ENCODE results near the gene MYH10.

MYH10 gene

GRCh38 chr17:8599351-8600011 is 31.0 kb downstream of the MYH10 start (continued):
- TF ChIP-seq TSHZ2 (CRISPR knock-in tag; IDR thresholded peaks at IDR 0.05) = no peak
- no peak for TF ChIP-seq GLIS3 (CRISPR knock-in tag; IDR thresholded peaks at IDR 0.05)
- no peak for TF ChIP-seq POU6F1 (CRISPR knock-in tag; IDR thresholded peaks at IDR 0.05; ENCODE audit: borderline replicate concordance, low read depth)

DNA sequence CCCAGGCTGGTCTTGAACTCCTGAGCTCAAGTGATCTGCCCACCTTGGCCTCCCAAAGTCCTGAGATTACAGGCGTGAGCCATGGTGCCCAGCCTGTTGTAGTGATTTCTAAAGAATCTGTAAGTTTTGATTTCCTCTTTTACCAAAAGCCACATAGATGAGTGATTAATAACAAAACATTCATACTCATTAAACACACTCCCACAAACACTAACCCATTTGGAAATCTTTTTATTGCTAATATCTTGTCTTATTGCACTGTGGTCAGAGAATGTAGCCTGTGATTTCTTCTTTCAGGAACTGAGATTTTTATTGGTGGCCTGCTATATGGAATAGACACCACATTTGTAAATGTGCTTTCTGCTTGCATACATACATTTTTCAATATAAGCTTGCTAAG is 31.6 kb downstream of the MYH10 start:
- no peak for ATAC-seq
- TF ChIP-seq ZFP3 (CRISPR knock-in tag; IDR thresholded peaks at IDR 0.05) (no peak), CSRNP3 (CRISPR knock-in tag; IDR thresholded peaks at IDR 0.05) (no peak), TCF4 (CRISPR knock-in tag; IDR thresholded peaks at IDR 0.05; ENCODE audit: borderline replicate concordance) (no peak)

- ATAC-seq = no peak
Observed at GRCh38 chr17:8593830-8594229, 36.7 kb downstream of the MYH10 start.

More at GRCh38 chr17:8593830-8594229, 36.7 kb downstream of the MYH10 start:
- TF ChIP-seq CSRNP3 (CRISPR knock-in tag; IDR thresholded peaks at IDR 0.05) (no peak), TSHZ2 (CRISPR knock-in tag; IDR thresholded peaks at IDR 0.05) (no peak), OSR1 (CRISPR knock-in tag; IDR thresholded peaks at IDR 0.05) (no peak), TCF4 (CRISPR knock-in tag; IDR thresholded peaks at IDR 0.05; ENCODE audit: borderline replicate concordance) (no peak), RARB (CRISPR knock-in tag; IDR thresholded peaks at IDR 0.05) (no peak), ZNF565 (CRISPR knock-in tag; conservative IDR thresholded peaks at IDR 0.05; ENCODE audit: low read depth) (no peak), ZNF70 (CRISPR knock-in tag; IDR thresholded peaks at IDR 0.05) (no peak), POU6F1 (CRISPR knock-in tag; IDR thresholded peaks at IDR 0.05; ENCODE audit: borderline replicate concordance, low read depth) (no peak), ARNTL (CRISPR knock-in tag; IDR thresholded peaks at IDR 0.05; ENCODE audit: borderline replicate concordance, low read depth) (no peak), ZFP30 (CRISPR knock-in tag; IDR thresholded peaks at IDR 0.05) (no peak)
